ENCODE results near the gene PNKD. TPM values are rescaled to one million over a fixed set of nuclear protein-coding genes. Genes with fewer than 3 reads are reported as not detected.

The PNKD gene
- total RNA-seq, 2 experiments from 2014 or later = 66.3 to 74.5 TPM

GRCh38 chr2:218228366-218229090 is 41.8 kb upstream of the PNKD start:
- Histone ChIP-seq H3K36me3 (ENCODE audit: insufficient read depth, low read length) (peaks cover 98% of the 10 kb centered on the region), H3K9me2 (ENCODE audit: insufficient read depth, low read length) (no peaks in the 10 kb centered on the region), H3K4me3 (ENCODE audit: low read depth, low read length, poor library complexity, severe bottlenecking) (peak overlapping the region; percentile 9), H3K9me3 (ENCODE audit: low read length) (no peaks in the 10 kb centered on the region), H3K79me2 (ENCODE audit: insufficient read depth, low read depth, low read length) (peaks cover 66% of the 10 kb centered on the region), H2AFZ (ENCODE audit: low read length) (no peak overlapping the region), H3K27ac (ENCODE audit: low read depth, low read length, poor library complexity, severe bottlenecking) (peak overlapping the region; percentile 83), H4K20me1 (ENCODE audit: insufficient read depth, low read length) (peaks cover 27% of the 10 kb centered on the region), H3K4me2 (ENCODE audit: low read length) (peak overlapping the region; percentile 61), H3K4me1 (ENCODE audit: insufficient read depth, low read length, poor library complexity, severe bottlenecking) (peaks cover 59% of the 10 kb centered on the region)
- ChIA-PET POLR2A (interaction anchor here (0.7 to 7.5 kb wide), 10 partner anchors 10 to 975 kb away, joined by 3 to 143 read pairs (median 4); partner anchors contain the start of genes AAMP, ARPC2 and PNKD), CTCF (ENCODE audit: unreplicated experiment) (interaction anchor here (1.2 kb wide), 1 partner anchor 9 kb away, joined by 5 read pairs; no protein-coding TSS in a partner anchor)
- TF ChIP-seq CTCF (conservative IDR thresholded peaks at IDR 0.05; ENCODE audit: low read length) (no peak), EZH2phosphoT487 (IDR thresholded peaks at IDR 0.05; ENCODE audit: borderline replicate concordance, low read depth, low read length) (no peak)
- no TSS peak for BruUV-seq (replicated peaks)
- intact Hi-C loops (cut with micrococcal nuclease; ENCODE audit: unreplicated experiment) = loop anchor here (1.0 kb wide), 1 partner anchor 8 kb away; no protein-coding TSS in a partner anchor
- no peak for DNase-seq (ENCODE audit: low spot score)

- ChIA-PET CTCF (ENCODE audit: unreplicated experiment) (interaction anchor here (1.1 to 1.2 kb wide), 2 partner anchors 8 to 9 kb away, joined by 4 to 5 read pairs; no protein-coding TSS in a partner anchor), POLR2A (interaction anchor here (0.5 to 7.5 kb wide), 13 partner anchors 11 to 975 kb away, joined by 3 to 143 read pairs (median 3); partner anchors contain the start of genes AAMP, ARPC2 and PNKD)
- Histone ChIP-seq H3K79me2 (ENCODE audit: insufficient read depth, low read depth, low read length) (peaks cover 59% of the 10 kb centered on the region), H3K27ac (ENCODE audit: low read depth, low read length, poor library complexity, severe bottlenecking) (peak overlapping the region; percentile 83), H3K4me2 (ENCODE audit: low read length) (peak overlapping the region; percentile 61), H3K9me2 (ENCODE audit: insufficient read depth, low read length) (no peaks in the 10 kb centered on the region), H2AFZ (ENCODE audit: low read length) (no peak overlapping the region), H4K20me1 (ENCODE audit: insufficient read depth, low read length) (peaks cover 21% of the 10 kb centered on the region), H3K4me1 (ENCODE audit: insufficient read depth, low read length, poor library complexity, severe bottlenecking) (peaks cover 52% of the 10 kb centered on the region), H3K36me3 (ENCODE audit: insufficient read depth, low read length) (peaks cover 98% of the 10 kb centered on the region), H3K9me3 (ENCODE audit: low read length) (no peaks in the 10 kb centered on the region), H3K4me3 (ENCODE audit: low read depth, low read length, poor library complexity, severe bottlenecking) (peak overlapping the region; percentile 9)
- DNase-seq (ENCODE audit: low spot score) = peak; percentile 72
- no peak for TF ChIP-seq EZH2phosphoT487 (IDR thresholded peaks at IDR 0.05; ENCODE audit: borderline replicate concordance, low read depth, low read length)
- TF ChIP-seq CTCF (conservative IDR thresholded peaks at IDR 0.05; ENCODE audit: low read length) = no peak
- BruUV-seq (replicated peaks) = no TSS peak
- intact Hi-C loops (cut with micrococcal nuclease; ENCODE audit: unreplicated experiment) = loop anchor here (1.0 kb wide), 1 partner anchor 9 kb away; no protein-coding TSS in a partner anchor
Observed at GRCh38 chr2:218229239-218229638, 41.1 kb upstream of the PNKD start.
